H1 (cell line): Measurements from ENCODE around the gene EFR3B. TPM values are rescaled to one million over a fixed set of nuclear protein-coding genes. Genes with fewer than 3 reads are reported as not detected.
A peak's percentile ranks its signal among the peaks of the same experiment; 100 is the strongest.

ENCODE experiments used
- CTCF ChIA-PET: fragments of 300-600 bp; sonication (Branson Sonifier 250); formaldehyde crosslinking; loops from one replicate; lab custom pipeline; 2021; ENCODE audit not compliant: partially characterized antibody; lab: Charles Lee
- POLR2A ChIA-PET: fragments of 300-600 bp; sonication (Branson Sonifier 250); formaldehyde crosslinking; loops from one replicate; lab custom pipeline; 2021; ENCODE audit warnings: inconsistent platforms; ENCODE audit not compliant: partially characterized antibody; lab: Charles Lee
- DNase-seq, 2 experiments: peaks; one replicate each; pipeline versions ENCODE4 v3.0.0 to v3.0.0-alpha.2; 2010 to 2022; ENCODE audit warnings: low spot score in 2 of 2, low read depth in 1 of 2, mixed read lengths in 1 of 2
- FAIRE-seq: peaks from 2 replicates; lab custom pipeline; 2011; peaks lifted over from hg19 to GRCh38; lab: Jason Lieb, UNC
- H2AFZ ChIP-seq: 2 replicates; pipeline ENCODE4 v1.8.1; 2012; ENCODE audit warnings: low read length, inconsistent platforms
- H2AK5ac ChIP-seq: 2 replicates; pipeline ENCODE4 v1.6.1; 2013; ENCODE audit warnings: low read depth, low read length
- H2BK120ac ChIP-seq: replicated peaks from 2 replicates; pipeline ENCODE3; 2013; ENCODE audit warnings: low read depth, low read length, inconsistent platforms
- H2BK12ac ChIP-seq: 2 replicates; pipeline ENCODE4 v1.6.1; 2013; ENCODE audit warnings: low read depth, low read length
- H2BK15ac ChIP-seq: 2 replicates; pipeline ENCODE4 v1.6.1; 2013; ENCODE audit warnings: low read length
- H2BK20ac ChIP-seq: 2 replicates; pipeline ENCODE4 v1.6.1; 2013; ENCODE audit warnings: low read length
- H2BK5ac ChIP-seq: 2 replicates; pipeline ENCODE4 v1.6.1; 2013; ENCODE audit warnings: low read depth, low read length
- H3K14ac ChIP-seq: 2 replicates; pipeline ENCODE4 v1.6.1; 2013; ENCODE audit warnings: inconsistent platforms; ENCODE audit not compliant: insufficient read length
- H3K18ac ChIP-seq: 2 replicates; pipeline ENCODE4 v1.6.1; 2013; ENCODE audit warnings: low read length; ENCODE audit errors: extremely low read depth
- H3K23ac ChIP-seq: 2 replicates; pipeline ENCODE4 v1.6.1; 2013; ENCODE audit warnings: inconsistent platforms; ENCODE audit not compliant: insufficient read length
- H3K23me2 ChIP-seq: 2 replicates; pipeline ENCODE4 v1.6.1; 2013; ENCODE audit warnings: low read depth, low read length
- H3K27ac ChIP-seq: 2 replicates; pipeline ENCODE4 v1.6.1; 2011; ENCODE audit warnings: low read depth, low read length, inconsistent platforms
- H3K27me3 ChIP-seq, 4 experiments: replicated peaks in 1 of 4; 1 replicate in 1 of 4; 2 replicates in 3 of 4; pipeline versions ENCODE4 v1.6.1 to v1.8.1; 2011 to 2013; ENCODE audit warnings: low read length in 3 of 4, mild to moderate bottlenecking in 3 of 4, inconsistent platforms in 2 of 4, mixed read lengths in 2 of 4, moderate library complexity in 1 of 4; ENCODE audit not compliant: control insufficient read depth in 3 of 4, insufficient read depth in 3 of 4; ENCODE audit errors: extremely low read depth in 1 of 4
- H3K36me3 ChIP-seq, 4 experiments: 2 replicates each; pipeline versions ENCODE4 v1.6.1 to v1.8.1; 2011 to 2013; ENCODE audit warnings: mild to moderate bottlenecking in 4 of 4, low read length in 3 of 4, moderate library complexity in 2 of 4, control low read depth in 1 of 4, inconsistent platforms in 1 of 4; ENCODE audit not compliant: insufficient read depth in 4 of 4, control insufficient read depth in 2 of 4
- H3K4ac ChIP-seq: replicated peaks from 2 replicates; pipeline ENCODE3; 2013; ENCODE audit warnings: low read length, low read depth, mixed read lengths, inconsistent platforms; ENCODE audit not compliant: insufficient read length
- H3K4me1 ChIP-seq, 4 experiments: replicated peaks in 1 of 4; 1 replicate in 1 of 4; 2 replicates in 3 of 4; pipeline versions ENCODE4 v1.6.1 to v1.8.1; 2011 to 2013; ENCODE audit warnings: low read length in 3 of 4, inconsistent platforms in 2 of 4, mixed read lengths in 1 of 4; ENCODE audit not compliant: insufficient read depth in 4 of 4, control insufficient read depth in 3 of 4
- H3K4me2 ChIP-seq, 2 experiments: 2 replicates each; pipeline versions ENCODE4 v1.6.1 to v1.8.1; 2011 to 2013; ENCODE audit warnings: low read depth in 2 of 2, low read length in 2 of 2, control low read depth in 1 of 2, inconsistent platforms in 1 of 2, mild to moderate bottlenecking in 1 of 2; ENCODE audit not compliant: insufficient read depth in 1 of 2
- H3K4me3 ChIP-seq, 4 experiments: fragments of 200-600, 300-600 bp in 1 of 4; sonication (generic), shearing (Covaris generic), sonication (Bioruptor Twin) in 1 of 4; 2 replicates each; pipeline versions ENCODE4 v1.5.1 to v1.8.1; 2011 to 2016; ENCODE audit warnings: low read length in 4 of 4, low read depth in 3 of 4, control low read depth in 2 of 4, inconsistent platforms in 2 of 4, mild to moderate bottlenecking in 2 of 4, mixed read lengths in 1 of 4, moderate library complexity in 1 of 4; ENCODE audit not compliant: insufficient read depth in 2 of 4; ENCODE audit errors: extremely low read depth in 1 of 4
- H3K56ac ChIP-seq: replicated peaks from 2 replicates; pipeline ENCODE3; 2013; ENCODE audit warnings: low read depth, mild to moderate bottlenecking, mixed read lengths, low read length, inconsistent platforms; ENCODE audit not compliant: insufficient read length
- H3K79me1 ChIP-seq: 2 replicates; pipeline ENCODE4 v1.6.1; 2013; ENCODE audit warnings: low read depth, low read length, control low read depth
- H3K79me2 ChIP-seq, 2 experiments: 2 replicates each; pipeline versions ENCODE4 v1.6.1 to v1.8.1; 2012 to 2013; ENCODE audit warnings: low read length in 2 of 2, mild to moderate bottlenecking in 2 of 2, inconsistent platforms in 1 of 2; ENCODE audit not compliant: insufficient read depth in 2 of 2, control insufficient read depth in 1 of 2
- H3K9ac ChIP-seq, 4 experiments: replicated peaks in 1 of 4; 1 replicate in 1 of 4; 2 replicates in 3 of 4; pipeline versions ENCODE4 v1.6.1 to v1.8.1; 2011 to 2013; ENCODE audit warnings: low read depth in 3 of 4, low read length in 3 of 4, control low read depth in 2 of 4, mild to moderate bottlenecking in 2 of 4, moderate library complexity in 2 of 4, inconsistent platforms in 1 of 4; ENCODE audit errors: extremely low read depth in 1 of 4
- H3K9me3 ChIP-seq, 2 experiments: 2 replicates each; pipeline versions ENCODE4 v1.6.1 to v1.8.1; 2012 to 2013; ENCODE audit warnings: mild to moderate bottlenecking in 2 of 2, moderate library complexity in 2 of 2, control low read depth in 1 of 2, inconsistent platforms in 1 of 2, low read depth in 1 of 2, low read length in 1 of 2, mixed read lengths in 1 of 2; ENCODE audit not compliant: insufficient read depth in 2 of 2
- H4K20me1 ChIP-seq, 2 experiments: replicated peaks in 1 of 2; 2 replicates each; pipeline versions ENCODE3 to v1.8.1; 2011 to 2013; ENCODE audit warnings: inconsistent platforms in 2 of 2, low read length in 2 of 2, mild to moderate bottlenecking in 1 of 2; ENCODE audit not compliant: insufficient read depth in 2 of 2, control insufficient read depth in 1 of 2
- H4K5ac ChIP-seq: 2 replicates; pipeline ENCODE4 v1.6.1; 2013; ENCODE audit warnings: low read length, low read depth, mixed read lengths, inconsistent platforms; ENCODE audit not compliant: insufficient read length
- H4K8ac ChIP-seq: 2 replicates; pipeline ENCODE4 v1.8.0; 2013; ENCODE audit warnings: mild to moderate bottlenecking, moderate library complexity, low read length, inconsistent platforms; ENCODE audit not compliant: insufficient read depth; ENCODE audit errors: extremely low read depth
- H4K91ac ChIP-seq: replicated peaks from 2 replicates; pipeline ENCODE3; 2013; ENCODE audit warnings: low read length, mixed read lengths, inconsistent platforms; ENCODE audit not compliant: insufficient read length
- BACH1 ChIP-seq: IDR thresholded peaks from 2 replicates; pipeline ENCODE4 v1.6.1; 2012; ENCODE audit warnings: low read length, improper control_type of control experiment
- CBX5 ChIP-seq: fragments of 300-800, 300-1000 bp; sonication (generic); IDR thresholded peaks from 2 replicates; pipeline ENCODE4 v1.7.1; 2016; ENCODE audit warnings: antibody characterized with exemption, low read length, low read depth
- CEBPB ChIP-seq: IDR thresholded peaks from 2 replicates; pipeline ENCODE4 v1.6.1; 2012; ENCODE audit warnings: low read depth, low read length
- FOSL1 ChIP-seq: IDR thresholded peaks from 2 replicates; pipeline ENCODE4 v1.6.1; 2011; ENCODE audit warnings: mild to moderate bottlenecking, low read depth, low read length, moderate library complexity; ENCODE audit not compliant: insufficient read depth
- PHF8 ChIP-seq: fragments of 200-600 bp; sonication (generic); conservative IDR thresholded peaks from 2 replicates; pipeline ENCODE4 v1.7.1; 2012; ENCODE audit warnings: low read depth, mild to moderate bottlenecking, inconsistent platforms, low read length, moderate library complexity
- POU5F1 ChIP-seq: IDR thresholded peaks from 2 replicates; pipeline ENCODE4 v1.6.1; 2011; ENCODE audit warnings: low read depth, mild to moderate bottlenecking, low read length, moderate library complexity
- RNF2 ChIP-seq: fragments of 200-900, 300-1000 bp; sonication (generic); IDR thresholded peaks from 2 replicates; pipeline ENCODE4 v1.7.1; 2016; ENCODE audit warnings: borderline replicate concordance, low read depth, mild to moderate bottlenecking, antibody characterized with exemption, low read length; ENCODE audit not compliant: poor library complexity, severe bottlenecking; ENCODE audit errors: missing control alignments
- SAP30 ChIP-seq: fragments of 300-600 bp; sonication (generic); IDR thresholded peaks from 2 replicates; pipeline ENCODE4 v1.7.1; 2012; ENCODE audit warnings: low read length, moderate library complexity, mild to moderate bottlenecking, inconsistent platforms; ENCODE audit not compliant: insufficient read depth, insufficient replicate concordance
- SP4 ChIP-seq: IDR thresholded peaks from 2 replicates; pipeline ENCODE4 v1.6.1; 2012; ENCODE audit warnings: low read length, inconsistent platforms
- SUZ12 ChIP-seq: fragments of 200-600 bp; sonication (generic); IDR thresholded peaks from 2 replicates; pipeline ENCODE4 v1.6.1; 2012; ENCODE audit warnings: mild to moderate bottlenecking, inconsistent platforms, low read length, moderate library complexity, mixed read lengths
- WGBS, 2 experiments: shearing (Covaris generic) in 1 of 2; methylation state at CpG; one replicate each; pipeline versions ENCODE4 v1.1.6 to v1.1.7; 2013 to 2015; ENCODE audit warnings: low lambda C conversion rate in 2 of 2, mixed read lengths in 2 of 2, inconsistent platforms in 1 of 2, low coverage in 1 of 2, missing lambda C conversion rate in 1 of 2; ENCODE audit not compliant: insufficient replicate concordance in 2 of 2, insufficient coverage in 1 of 2, insufficient read length in 1 of 2; ENCODE audit errors: extremely low coverage in 1 of 2, missing lambda C conversion rate in 1 of 2; 5-methylcytosine and 5-hydroxymethylcytosine counted together
- polyA plus RNA-seq, 7 experiments: library from polyadenylated mRNA; depleted of rRNA in 3 of 7; stranded (reverse) in 5 of 7; unstranded in 2 of 7; fragments of >200 nt in 5 of 7; fragments of 200-250 nt in 2 of 7; gene quantifications; 1 replicate in 5 of 7; 2 replicates in 1 of 7; 4 replicates in 1 of 7; pipeline versions ENCODE4 v1.2.1 to v1.2.3, GENCODE V29; 2011 to 2013; ENCODE audit warnings: missing spikeins in 2 of 7, mixed read lengths in 2 of 7
- total RNA-seq: library from RNA; stranded (reverse); fragmentation: NEBNext Ultra II Directional; extraction: Animal tissue kit (Norgen Biotek cat#: 25700); gene quantifications from 2 replicates; pipeline ENCODE4 v1.2.1, GENCODE V29; 2021
- TF ChIP-seq, protein P1 (sequence below): IDR thresholded peaks from 2 replicates; pipeline ENCODE4 v1.6.1; 2011; ENCODE audit warnings: low read depth, mild to moderate bottlenecking, low read length; ENCODE audit not compliant: insufficient read depth

EFR3B gene
- total and polyA plus RNA-seq, 2 of the 8 experiments (the other 6 are each of a cell fraction or from before 2014, with no cell fraction given), result 3.4 to 9.6 TPM

DNA sequence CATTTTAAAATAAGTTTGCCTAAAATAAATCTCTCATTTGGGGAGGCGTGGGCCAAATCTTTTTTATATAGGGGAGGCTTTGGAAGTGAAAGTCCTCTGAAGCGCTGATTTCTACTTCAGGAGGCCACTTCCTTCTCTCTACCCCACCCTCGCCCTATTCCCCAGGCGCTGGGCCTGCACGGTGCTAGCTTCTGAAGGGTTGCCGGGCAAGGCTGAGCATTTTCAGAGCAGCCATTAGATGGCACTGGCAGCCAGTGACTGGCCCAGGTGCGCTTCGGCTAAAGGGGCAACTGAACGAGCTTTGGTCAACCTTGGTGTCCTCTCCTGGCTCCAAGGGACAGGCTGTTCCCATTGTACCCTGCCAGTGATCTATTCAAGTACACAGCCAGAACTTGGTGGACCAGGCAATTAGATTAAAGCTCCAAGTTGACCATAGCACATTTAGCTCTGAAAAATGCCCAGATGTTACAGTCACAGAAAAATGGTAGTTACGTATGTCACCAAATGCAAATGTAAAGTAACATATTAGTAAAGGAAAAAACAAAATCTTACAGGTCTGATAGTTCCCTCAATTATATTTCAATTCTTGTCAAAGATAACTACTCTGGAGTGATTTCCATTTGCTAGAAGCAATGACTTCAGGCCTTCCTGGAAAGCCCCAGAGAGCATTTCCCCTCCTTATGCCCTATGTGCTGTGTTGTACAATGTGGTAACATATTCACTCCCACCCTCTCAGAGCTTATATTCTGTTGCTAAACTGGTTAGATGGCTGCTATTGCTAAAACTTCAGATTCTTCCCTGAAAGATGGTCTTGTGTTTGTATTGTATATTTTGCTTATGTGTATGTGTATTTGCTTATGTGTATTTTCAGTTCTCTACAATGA, 124.4 kb downstream of the EFR3B start:
- Histone ChIP-seq H3K36me3 (no peaks in the 10 kb centered on the region), H3K27me3 (peaks cover 14 to 45% (median 41%) of the 10 kb centered on the region in 4 experiments), H2AK5ac (no peak overlapping the region), H4K8ac (no peak overlapping the region), H4K91ac (no peak overlapping the region), H2BK15ac (no peak overlapping the region), H3K27ac (no peak overlapping the region), H2BK20ac (no peak overlapping the region), H2BK12ac (no peak overlapping the region), H2AFZ (no peak overlapping the region), H3K23me2 (peaks cover 3% of the 10 kb centered on the region; the same call in 1 of the 2 replicates), H3K9ac (no peak overlapping the region), H3K9me3 (no peaks in the 10 kb centered on the region), H4K20me1 (peaks cover 0 to 2% of the 10 kb centered on the region in 2 experiments), H3K79me2 (no peaks in the 10 kb centered on the region), H3K4me1 (peaks cover 0 to 5% (median 4%) of the 10 kb centered on the region in 4 experiments; a peak in 5 of 7 replicates), H3K4ac (no peak overlapping the region), H3K23ac (no peak overlapping the region), H2BK120ac (no peak overlapping the region), H3K4me2 (no peak overlapping the region), H3K14ac (no peak overlapping the region), H3K18ac (no peak overlapping the region), H4K5ac (no peak overlapping the region), H2BK5ac (no peak overlapping the region), H3K4me3 (no peak overlapping the region), H3K56ac (no peak overlapping the region), H3K79me1 (no peaks in the 10 kb centered on the region)
- DNase-seq, result peak in 1 of 2 experiments; percentile 65
- FAIRE-seq, result peak; percentile 65
- POLR2A ChIA-PET, result interaction anchor here (1.6 kb wide), 1 partner anchor 41 kb away, joined by 4 read pairs; no protein-coding TSS in a partner anchor
- CTCF ChIA-PET, result interaction anchor here (0.6 to 11.9 kb wide), 23 partner anchors 9 to 392 kb away, joined by 3 to 106 read pairs (median 5); no protein-coding TSS in a partner anchor
- 56% methylated on average over 10 of the region's 10 CpGs; no CpG with 5 or more reads in 1 of the 2 experiments for WGBS, 2 experiments
- TF ChIP-seq FOSL1 (no peak), RNF2 (no peak), CEBPB (no peak), BACH1 (no peak), SAP30 (no peak), SUZ12 (no peak), POU5F1 (no peak), PHF8 (no peak), CBX5 (no peak), SP4 (no peak)
- TF ChIP-seq, protein P1, sequence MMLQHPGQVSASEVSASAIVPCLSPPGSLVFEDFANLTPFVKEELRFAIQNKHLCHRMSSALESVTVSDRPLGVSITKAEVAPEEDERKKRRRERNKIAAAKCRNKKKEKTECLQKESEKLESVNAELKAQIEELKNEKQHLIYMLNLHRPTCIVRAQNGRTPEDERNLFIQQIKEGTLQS, result no peak
